GM13976 (cell line): Measurements from ENCODE around the gene PEPD.

Experiments used
- DNase-seq: peaks from one replicate; pipeline ENCODE4 v3.0.0; 2012; ENCODE audit warnings: low spot score
- in situ Hi-C: fragments of 300-500 bp; cut with MboI; formaldehyde crosslinking; loops from one replicate; pipeline ENCODE4 v1.12.0; 2022; ENCODE audit warnings: low sequenced_read_pairs, mixed read lengths, inconsistent platforms; ENCODE audit not compliant: unreplicated experiment
- TF ChIP-seq, protein P1 (sequence below): IDR thresholded peaks from 2 replicates; pipeline ENCODE4 v1.5.1; 2012; ENCODE audit warnings: borderline replicate concordance, mild to moderate bottlenecking; ENCODE audit not compliant: insufficient read depth; ENCODE audit errors: extremely low read depth, missing control alignments, control extremely low read depth

PEPD gene

DNA sequence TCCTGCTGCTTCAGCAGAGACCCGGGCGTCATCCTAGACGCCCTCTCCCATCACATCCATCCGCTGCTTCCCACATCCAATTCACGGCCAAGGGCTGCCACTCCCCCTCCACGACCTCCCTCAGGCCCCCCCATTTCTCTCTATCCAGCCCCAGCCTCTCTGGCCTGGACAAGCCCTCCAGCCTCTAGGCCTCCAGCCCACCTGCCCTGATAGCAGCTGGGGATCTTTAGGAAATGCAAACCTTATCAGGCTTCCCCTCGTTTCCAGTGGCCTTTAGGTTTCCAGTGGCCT lies 51.6 kb downstream of the PEPD start:
- no peak for DNase-seq
- TF ChIP-seq, protein P1, sequence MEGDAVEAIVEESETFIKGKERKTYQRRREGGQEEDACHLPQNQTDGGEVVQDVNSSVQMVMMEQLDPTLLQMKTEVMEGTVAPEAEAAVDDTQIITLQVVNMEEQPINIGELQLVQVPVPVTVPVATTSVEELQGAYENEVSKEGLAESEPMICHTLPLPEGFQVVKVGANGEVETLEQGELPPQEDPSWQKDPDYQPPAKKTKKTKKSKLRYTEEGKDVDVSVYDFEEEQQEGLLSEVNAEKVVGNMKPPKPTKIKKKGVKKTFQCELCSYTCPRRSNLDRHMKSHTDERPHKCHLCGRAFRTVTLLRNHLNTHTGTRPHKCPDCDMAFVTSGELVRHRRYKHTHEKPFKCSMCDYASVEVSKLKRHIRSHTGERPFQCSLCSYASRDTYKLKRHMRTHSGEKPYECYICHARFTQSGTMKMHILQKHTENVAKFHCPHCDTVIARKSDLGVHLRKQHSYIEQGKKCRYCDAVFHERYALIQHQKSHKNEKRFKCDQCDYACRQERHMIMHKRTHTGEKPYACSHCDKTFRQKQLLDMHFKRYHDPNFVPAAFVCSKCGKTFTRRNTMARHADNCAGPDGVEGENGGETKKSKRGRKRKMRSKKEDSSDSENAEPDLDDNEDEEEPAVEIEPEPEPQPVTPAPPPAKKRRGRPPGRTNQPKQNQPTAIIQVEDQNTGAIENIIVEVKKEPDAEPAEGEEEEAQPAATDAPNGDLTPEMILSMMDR: no peak
- in situ Hi-C loops: no loop called here

GRCh38 chr19:33469171-33470039 lies 52.2 kb downstream of the PEPD start:
- DNase-seq: no peak
- TF ChIP-seq, protein P1: no peak
- in situ Hi-C loops: no loop called here

DNA sequence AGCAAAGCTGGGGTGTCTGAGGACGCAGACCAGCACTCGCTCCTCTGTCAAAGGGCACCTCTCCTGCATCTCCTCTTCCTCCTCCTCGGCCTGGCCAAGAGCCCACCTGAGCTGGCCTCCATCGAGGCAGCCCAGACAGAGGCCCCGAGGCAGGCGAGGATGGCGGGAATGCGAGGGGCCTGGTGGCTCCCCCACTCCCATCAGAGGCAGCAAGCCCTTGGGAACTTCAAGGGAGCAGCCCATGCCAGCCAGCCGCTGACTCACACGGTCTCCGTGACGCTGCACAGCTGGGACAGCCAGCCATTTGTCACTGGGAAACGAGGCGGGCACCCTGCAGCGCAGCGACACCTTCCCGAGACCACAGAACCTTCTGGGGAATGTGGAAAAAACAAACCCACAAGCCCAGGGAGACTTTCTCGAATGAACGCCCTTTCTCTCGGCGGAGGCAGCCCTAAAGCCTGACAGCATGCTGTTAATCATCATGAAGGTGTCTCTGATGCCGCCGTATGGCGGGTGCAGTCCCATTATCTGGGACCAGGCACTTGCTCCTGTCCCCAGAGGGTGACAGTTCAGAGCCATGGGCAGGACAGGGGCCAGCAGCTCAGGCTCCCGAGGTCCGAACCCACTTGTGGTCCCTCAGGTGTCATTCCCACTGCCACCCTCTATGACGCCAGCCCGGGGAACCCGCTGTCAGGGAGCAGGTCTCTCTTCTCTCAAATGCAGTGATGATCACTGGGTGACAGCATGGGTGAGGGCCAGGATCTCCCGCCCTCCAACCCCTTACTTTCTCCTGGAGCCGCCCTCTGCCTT lies 53.0 kb downstream of the PEPD start:
- in situ Hi-C loops: no loop called here
- TF ChIP-seq, protein P1: no peak
- DNase-seq: no peak

DNA sequence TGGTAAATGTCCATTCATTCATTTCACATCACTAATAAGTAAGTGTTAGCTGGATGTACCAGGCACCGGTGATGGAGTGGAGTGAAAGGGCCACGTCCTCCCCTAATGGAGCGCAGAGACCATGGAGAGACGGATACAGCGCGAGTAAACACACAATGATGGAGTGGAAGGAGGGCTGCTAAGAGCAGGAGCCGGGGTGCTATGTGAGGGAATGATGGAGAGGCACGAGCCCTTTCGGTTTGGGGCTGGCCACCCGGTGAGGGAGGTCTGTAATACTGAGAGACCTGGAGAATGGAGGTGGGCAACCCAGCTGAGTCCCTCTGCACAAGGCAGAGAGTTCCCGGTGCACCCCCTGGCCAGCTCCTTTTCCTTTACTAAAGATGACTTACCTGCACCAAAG lies 53.7 kb downstream of the PEPD start:
- in situ Hi-C loops: no loop called here
- no peak for DNase-seq
- TF ChIP-seq, protein P1: no peak

DNA sequence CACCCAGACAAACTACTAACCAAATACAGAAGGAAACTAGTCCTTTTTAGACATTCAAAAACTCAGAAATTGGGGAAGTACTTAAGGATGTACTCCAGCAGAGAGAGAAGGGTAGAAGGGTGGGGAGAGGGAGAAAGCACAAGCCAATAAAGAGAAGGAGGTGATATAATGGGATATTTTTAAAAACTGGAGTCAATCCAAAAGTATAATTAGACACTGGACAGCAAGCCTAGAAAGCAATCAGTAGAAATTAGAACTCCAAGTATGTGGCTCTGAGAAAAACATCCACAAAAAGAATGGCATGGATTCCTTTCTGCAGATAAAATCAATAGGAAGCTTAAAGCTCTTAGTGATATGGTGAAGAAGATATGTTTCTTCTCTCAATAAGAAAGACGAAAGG lies 55.8 kb downstream of the PEPD start:
- DNase-seq: no peak
- in situ Hi-C loops: no loop called here
- TF ChIP-seq, protein P1: no peak

GRCh38 chr19:33465371-33465770 lies 56.2 kb downstream of the PEPD start:
- in situ Hi-C loops: no loop called here
- no peak for DNase-seq
- TF ChIP-seq, protein P1: no peak
